GM18951 (cell line): Measurements from ENCODE around the gene SMIM41.

ENCODE experiments used
- POLR2A ChIP-seq: IDR thresholded peaks from 4 replicates; pipeline ENCODE4 v1.6.1; 2011; ENCODE audit warnings: mild to moderate bottlenecking; ENCODE audit not compliant: insufficient read length, insufficient read depth; ENCODE audit errors: extremely low read depth
- in situ Hi-C: fragments of 300-500 bp; cut with MboI; formaldehyde crosslinking; loops from one replicate; pipeline ENCODE4 v1.12.0; 2022; ENCODE audit warnings: low sequenced_read_pairs, mixed read lengths, inconsistent platforms; ENCODE audit not compliant: unreplicated experiment

The SMIM41 gene

DNA sequence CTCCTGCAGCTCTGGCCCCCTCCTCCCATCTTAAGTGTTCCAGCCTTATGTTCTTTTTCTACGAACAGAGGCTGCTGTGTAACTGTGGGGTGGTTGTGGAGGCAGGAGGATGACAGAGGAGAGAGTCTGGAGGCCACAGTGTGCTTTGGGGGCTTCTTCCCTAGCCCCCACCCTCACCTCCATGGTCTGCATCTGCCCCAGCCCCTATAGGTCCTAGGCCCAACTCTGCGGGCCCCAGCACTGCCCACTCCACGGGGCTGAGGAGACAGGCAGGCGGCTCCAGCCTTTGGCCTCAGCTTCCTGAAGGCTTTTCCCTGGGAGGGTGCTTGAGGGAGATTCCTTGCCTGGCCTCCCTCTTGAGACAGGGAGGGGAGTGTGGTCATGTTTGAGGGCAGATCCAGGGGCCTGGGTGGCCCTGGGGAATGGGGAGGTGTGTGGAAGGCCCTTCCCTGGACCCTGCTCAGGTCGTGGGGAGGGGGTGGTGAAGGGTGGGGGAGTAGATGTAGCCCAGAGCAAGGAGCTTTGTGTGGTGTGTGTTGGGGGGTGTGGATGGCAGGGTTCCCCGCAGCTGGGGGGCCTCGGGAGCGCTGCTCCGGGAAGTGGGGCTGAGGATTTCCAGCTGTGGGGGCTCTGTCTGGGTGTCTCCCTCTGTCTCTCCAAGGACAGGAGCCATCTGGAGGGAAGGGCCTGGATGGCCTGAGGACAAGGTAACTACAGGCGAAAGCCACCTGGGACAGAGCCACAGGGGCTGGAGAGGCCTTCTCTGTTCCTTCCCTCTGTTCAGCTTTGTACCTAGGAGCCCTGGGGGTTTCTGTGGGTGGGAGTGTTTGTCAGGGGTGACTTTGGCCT lies 1.1 kb downstream of the SMIM41 start:
- in situ Hi-C loops: loop anchor here (5.0 kb wide), 1 partner anchor 53 kb away; no protein-coding TSS in a partner anchor
- no peak for TF ChIP-seq POLR2A

DNA sequence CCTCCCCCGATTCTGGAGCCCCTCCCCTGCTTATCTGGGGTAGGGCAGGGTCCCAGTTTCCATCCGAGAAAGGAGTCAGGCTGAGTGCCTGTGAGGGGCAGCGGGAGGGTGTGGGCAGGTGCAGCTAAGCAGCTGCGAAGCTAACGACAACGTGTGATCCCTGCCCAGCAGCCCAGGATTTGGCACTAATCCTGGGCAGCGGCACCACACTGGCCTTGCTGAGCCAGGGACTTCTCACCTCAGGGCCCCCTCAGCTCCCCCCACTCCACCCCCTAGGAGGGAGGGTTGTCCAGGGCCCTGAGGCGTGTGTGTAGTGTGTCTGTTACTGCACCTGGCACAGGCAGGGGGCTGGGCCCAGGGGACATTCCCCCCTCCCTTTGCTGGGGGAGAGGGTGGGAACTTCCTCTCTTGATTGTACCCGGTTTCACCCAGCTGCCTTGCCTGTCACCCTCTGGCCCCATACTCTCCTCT lies 1.8 kb downstream of the SMIM41 start:
- no peak for TF ChIP-seq POLR2A
- in situ Hi-C loops: loop anchor here (5.0 kb wide), 1 partner anchor 54 kb away; no protein-coding TSS in a partner anchor

- no peak for TF ChIP-seq POLR2A
- in situ Hi-C loops: loop anchor here (5.0 kb wide), 1 partner anchor 55 kb away; no protein-coding TSS in a partner anchor
Measured at GRCh38 chr12:52082026-52082668, 2.6 kb downstream of the SMIM41 start.

GRCh38 chr12:52082669-52082987 lies 3.1 kb downstream of the SMIM41 start:
- TF ChIP-seq POLR2A: no peak
- in situ Hi-C loops: loop anchor here (5.0 kb wide), 1 partner anchor 55 kb away; no protein-coding TSS in a partner anchor

- TF ChIP-seq POLR2A: no peak
- in situ Hi-C loops: loop anchor here (5.0 kb wide), 1 partner anchor 56 kb away; no protein-coding TSS in a partner anchor
Measured at GRCh38 chr12:52082988-52083637, 3.6 kb downstream of the SMIM41 start.

- in situ Hi-C loops: loop anchor here (5.0 kb wide), 1 partner anchor 56 kb away; no protein-coding TSS in a partner anchor
Measured at GRCh38 chr12:52083638-52083996, 4.1 kb downstream of the SMIM41 start.

DNA sequence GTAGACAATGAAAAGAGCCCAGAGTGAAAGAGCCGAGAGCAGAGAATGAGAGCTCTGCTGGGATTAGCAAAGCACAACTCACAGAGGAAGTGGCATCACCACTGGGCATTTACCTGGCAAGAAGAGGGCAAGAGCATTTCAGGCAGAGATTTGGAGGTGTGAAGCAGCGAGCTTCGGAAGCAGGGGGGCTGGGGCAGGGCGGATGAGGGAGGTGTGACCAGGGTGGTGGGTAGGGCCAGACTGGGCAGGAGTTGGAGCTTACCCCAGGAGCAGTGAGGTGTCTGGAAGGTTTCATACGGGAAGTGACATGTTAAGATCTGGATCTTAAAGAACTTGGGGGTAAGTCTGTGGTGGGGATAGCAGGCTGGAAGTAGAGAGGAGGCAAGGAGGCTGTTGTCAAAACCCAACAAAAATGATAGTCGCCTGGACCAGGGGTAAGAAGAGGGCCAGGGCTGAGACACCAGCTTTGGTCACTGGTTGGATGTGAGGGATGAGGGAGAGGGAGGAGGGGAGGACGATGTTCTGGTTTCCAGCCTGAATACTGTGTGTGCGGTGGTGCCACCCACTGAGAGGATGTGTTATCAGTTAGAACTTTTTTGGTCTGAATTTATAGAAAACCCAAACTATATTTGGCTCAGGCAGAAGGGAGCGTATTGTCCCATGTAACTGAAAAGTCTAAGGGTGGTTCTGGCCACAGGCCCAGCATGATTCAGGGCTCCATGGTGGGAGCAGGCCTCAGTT lies 5.2 kb downstream of the SMIM41 start:
- in situ Hi-C loops: loop anchor here (5.0 kb wide), 1 partner anchor 57 kb away; no protein-coding TSS in a partner anchor
- no peak for TF ChIP-seq POLR2A

More at GRCh38 chr12:52083638-52083996, 4.1 kb downstream of the SMIM41 start:
- TF ChIP-seq POLR2A: no peak

DNA sequence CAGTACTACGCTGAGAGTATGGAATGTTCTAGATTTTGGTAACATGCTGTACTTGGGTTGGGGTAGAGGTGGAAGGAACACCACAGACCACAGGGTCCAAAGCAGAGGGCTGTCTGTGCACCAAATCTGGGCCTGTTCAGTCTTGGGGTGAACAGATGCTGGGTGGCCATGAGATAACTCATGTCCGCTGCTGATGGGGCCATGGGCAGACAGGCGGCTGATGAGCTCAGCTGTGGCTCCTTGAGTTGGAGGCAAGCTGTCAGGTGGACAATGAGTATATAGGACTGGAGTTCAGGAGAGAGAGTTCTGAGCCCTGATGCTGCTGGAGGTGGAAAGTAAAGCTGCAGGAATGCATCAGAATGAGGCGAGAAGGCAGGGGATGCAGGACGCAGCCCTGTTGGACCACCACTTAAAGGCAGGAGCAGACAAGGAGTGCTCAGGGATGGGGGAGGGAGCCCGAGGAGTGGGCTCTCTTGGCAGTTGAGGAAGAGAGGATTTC lies 6.2 kb downstream of the SMIM41 start:
- in situ Hi-C loops: no loop called here
- no peak for TF ChIP-seq POLR2A

DNA sequence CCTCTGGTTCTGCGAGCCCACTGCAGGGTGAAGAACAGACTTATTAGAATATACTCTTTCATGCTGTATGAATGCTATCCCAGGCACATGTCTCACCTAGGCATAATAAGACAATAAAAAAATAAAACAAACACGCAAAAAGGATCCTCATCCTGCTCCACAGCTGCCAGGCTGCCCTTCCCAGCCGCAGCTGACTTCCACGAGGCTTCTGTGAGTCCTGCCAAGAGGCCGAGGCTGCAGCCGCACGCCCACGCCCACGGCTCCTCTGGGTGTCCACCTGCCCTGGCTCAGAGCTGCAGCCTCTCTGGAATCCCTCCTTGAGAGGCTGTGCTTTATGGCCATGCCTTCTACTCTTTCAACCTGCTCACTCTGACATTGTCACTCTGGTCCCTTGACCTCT lies 6.9 kb downstream of the SMIM41 start:
- TF ChIP-seq POLR2A: no peak
- in situ Hi-C loops: no loop called here

- in situ Hi-C loops: no loop called here
- TF ChIP-seq POLR2A: no peak
Measured at GRCh38 chr12:52086944-52087835, 7.7 kb downstream of the SMIM41 start.

DNA sequence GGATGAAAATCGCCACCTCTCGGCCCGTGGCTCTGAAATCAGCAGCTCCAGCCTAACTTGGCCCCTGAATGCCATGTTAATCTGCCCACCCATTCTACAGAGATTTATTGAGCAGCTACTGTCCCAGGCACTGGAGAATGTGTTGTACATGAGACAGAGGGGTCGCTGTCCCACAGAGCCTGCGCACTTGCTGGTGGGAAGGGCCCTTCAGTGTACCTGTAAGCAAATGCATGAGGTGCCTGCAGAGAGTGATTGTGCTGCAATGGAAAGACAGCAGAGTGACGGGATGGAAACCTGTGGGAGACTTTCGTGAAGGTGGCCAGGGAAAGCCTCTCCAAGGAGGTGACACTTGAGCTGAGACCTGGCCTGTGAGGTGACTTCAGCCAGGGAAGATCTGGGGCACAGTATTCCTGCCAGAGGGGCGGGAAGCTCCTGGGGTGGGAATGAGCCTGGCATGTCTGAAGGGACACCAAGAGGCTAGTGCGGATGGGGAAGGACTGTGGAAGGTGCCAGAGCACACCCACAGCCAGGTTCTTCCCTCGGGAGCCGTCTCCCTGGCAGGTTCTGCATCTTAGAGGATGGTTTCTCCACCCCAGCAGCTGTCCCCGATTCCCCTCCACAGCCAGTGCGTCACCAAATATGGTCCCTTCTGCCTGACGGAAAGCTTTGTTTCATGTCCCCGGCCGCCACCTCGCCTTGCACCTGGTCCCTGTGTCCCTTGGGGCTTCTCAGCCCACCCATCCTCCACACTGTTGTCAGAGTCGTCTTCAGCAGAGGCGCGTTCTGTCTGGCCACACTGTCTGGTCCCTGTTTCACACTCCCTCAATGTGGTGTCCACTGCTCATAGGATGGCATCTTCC lies 8.7 kb downstream of the SMIM41 start:
- no peak for TF ChIP-seq POLR2A
- in situ Hi-C loops: no loop called here

GRCh38 chr12:52089491-52089890 lies 10.0 kb downstream of the SMIM41 start:
- in situ Hi-C loops: no loop called here

More at GRCh38 chr12:52089491-52089890, 10.0 kb downstream of the SMIM41 start:
- TF ChIP-seq POLR2A: no peak
